ENCODE results near the gene IL3RA.
A peak's percentile ranks its signal among the peaks of the same experiment; 100 is the strongest.
"Not testable (repeated sequence)": the region's sequence is repeated elsewhere in the genome, so short reads cannot be mapped to it uniquely, and the experiment has no call there.

IL3RA gene

DNA sequence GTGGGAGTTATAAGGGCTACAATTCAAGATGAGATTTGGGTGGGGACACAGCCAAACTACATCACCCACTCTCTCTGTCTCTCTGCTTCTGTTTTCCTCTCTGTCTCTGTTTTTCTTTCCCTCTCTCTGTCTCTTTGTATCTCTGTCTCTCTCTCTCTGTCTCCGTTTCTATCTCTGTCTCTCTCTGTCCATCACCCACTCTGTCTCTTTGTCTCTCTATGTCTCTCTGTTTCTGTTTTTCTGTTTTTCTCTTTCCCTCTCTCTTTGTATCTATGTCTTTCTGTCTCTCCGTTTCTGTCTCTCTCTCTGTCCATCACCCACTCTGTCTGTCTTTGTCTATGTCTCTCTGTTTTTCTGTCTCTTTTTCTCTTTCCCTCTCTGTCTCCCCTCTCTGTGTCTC, 25.3 kb downstream of the IL3RA start:
- Histone ChIP-seq H3K4ac (ENCODE audit: low read length) (no peak overlapping the region), H2AK5ac (ENCODE audit: low read depth, low read length) (no peak overlapping the region), H3K9ac (ENCODE audit: low read depth, low read length, poor library complexity) (no peak overlapping the region), H3K4me1 (ENCODE audit: control insufficient read depth in 2 of 2, insufficient read depth in 1 of 2, low read depth in 1 of 2, low read length in 2 of 2) (no peaks in the 10 kb centered on the region), H3K4me2 (ENCODE audit: insufficient read depth, low read length, poor library complexity, severe bottlenecking) (no peak overlapping the region), H4K91ac (ENCODE audit: low read depth, low read length, poor library complexity) (no peak overlapping the region), H4K8ac (ENCODE audit: low read depth, low read length) (no peak overlapping the region), H3K36me3 (replicated peaks in 1 of 2; ENCODE audit: control insufficient read depth in 2 of 2, insufficient read depth in 2 of 2, low read length in 2 of 2) (peaks cover 6 to 8% of the 10 kb centered on the region in 2 donors), H3K14ac (ENCODE audit: low read length) (no peak overlapping the region), H3K9me3 (replicated peaks in 1 of 2; ENCODE audit: control insufficient read depth in 2 of 2, insufficient read depth in 1 of 2, low read depth in 1 of 2, low read length in 2 of 2) (peaks cover 3% of the 10 kb centered on the region in 2 donors), H3K79me1 (ENCODE audit: low read depth, low read length) (no peaks in the 10 kb centered on the region), H2BK15ac (ENCODE audit: low read length) (no peak overlapping the region), H2BK120ac (ENCODE audit: low read depth, low read length) (no peak overlapping the region), H2BK12ac (ENCODE audit: low read length) (no peak overlapping the region), H3K23ac (ENCODE audit: low read depth, low read length, poor library complexity) (no peak overlapping the region), H2AFZ (ENCODE audit: low read length) (no peak overlapping the region), H3K4me3 (ENCODE audit: low read length in 2 of 2) (no peak overlapping the region), H3K27me3 (ENCODE audit: control insufficient read depth in 3 of 3, insufficient read depth in 3 of 3, low read depth in 1 of 3, low read length in 3 of 3) (no peaks in the 10 kb centered on the region), H3K27ac (replicated peaks; ENCODE audit: low read length) (no peak overlapping the region), H2BK5ac (ENCODE audit: low read length) (no peak overlapping the region), H3K18ac (ENCODE audit: low read length) (no peak overlapping the region)
- WGBS, 2 donors (ENCODE audit: extremely low coverage in 2 of 2, insufficient read length in 2 of 2, insufficient replicate concordance in 1 of 2): no CpG with 5 or more reads among the region's 2 CpGs
- DNase-seq (ENCODE audit: low spot score): no peak

DNA sequence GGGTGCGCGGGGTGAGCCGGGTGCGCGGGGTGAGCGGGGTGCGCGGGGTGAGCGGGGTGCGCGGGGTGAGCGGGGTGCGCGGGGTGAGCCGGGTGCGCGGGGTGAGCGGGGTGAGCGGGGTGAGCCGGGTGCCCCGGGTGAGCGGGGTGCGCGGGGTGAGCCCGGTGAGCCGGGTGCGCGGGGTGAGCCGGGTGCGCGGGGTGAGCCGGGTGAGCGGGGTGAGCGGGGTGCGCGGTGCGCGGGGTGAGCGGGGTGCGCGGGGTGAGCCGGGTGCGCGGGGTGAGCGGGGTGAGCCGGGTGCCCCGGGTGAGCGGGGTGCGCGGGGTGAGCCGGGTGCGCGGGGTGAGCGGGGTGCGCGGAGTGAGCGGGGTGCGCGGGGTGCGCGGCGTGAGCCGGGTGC, 29.8 kb downstream of the IL3RA start:
- H3K9ac ChIP-seq (ENCODE audit: low read depth, low read length, poor library complexity); H3K27ac ChIP-seq (replicated peaks; ENCODE audit: low read length); H2BK12ac ChIP-seq (ENCODE audit: low read length); H3K4me3 ChIP-seq (ENCODE audit: low read length in 2 of 2); H2BK5ac ChIP-seq (ENCODE audit: low read length); H4K8ac ChIP-seq (ENCODE audit: low read depth, low read length); H3K4ac ChIP-seq (ENCODE audit: low read length); H3K23ac ChIP-seq (ENCODE audit: low read depth, low read length, poor library complexity); H3K4me2 ChIP-seq (ENCODE audit: insufficient read depth, low read length, poor library complexity, severe bottlenecking); H3K79me1 ChIP-seq (ENCODE audit: low read depth, low read length); H2BK15ac ChIP-seq (ENCODE audit: low read length); DNase-seq (ENCODE audit: low spot score); H3K36me3 ChIP-seq (replicated peaks in 1 of 2; ENCODE audit: control insufficient read depth in 2 of 2, insufficient read depth in 2 of 2, low read length in 2 of 2); H3K9me3 ChIP-seq (replicated peaks in 1 of 2; ENCODE audit: control insufficient read depth in 2 of 2, insufficient read depth in 1 of 2, low read depth in 1 of 2, low read length in 2 of 2); H2AK5ac ChIP-seq (ENCODE audit: low read depth, low read length); H4K91ac ChIP-seq (ENCODE audit: low read depth, low read length, poor library complexity); H3K18ac ChIP-seq (ENCODE audit: low read length); H2AFZ ChIP-seq (ENCODE audit: low read length); H3K4me1 ChIP-seq (ENCODE audit: control insufficient read depth in 2 of 2, insufficient read depth in 1 of 2, low read depth in 1 of 2, low read length in 2 of 2); H3K14ac ChIP-seq (ENCODE audit: low read length); H2BK120ac ChIP-seq (ENCODE audit: low read depth, low read length); H3K27me3 ChIP-seq (ENCODE audit: control insufficient read depth in 3 of 3, insufficient read depth in 3 of 3, low read depth in 1 of 3, low read length in 3 of 3): not testable (repeated sequence)
- WGBS, 2 donors (ENCODE audit: extremely low coverage in 2 of 2, insufficient read length in 2 of 2, insufficient replicate concordance in 1 of 2): no CpG with 5 or more reads among the region's 63 CpGs

DNA sequence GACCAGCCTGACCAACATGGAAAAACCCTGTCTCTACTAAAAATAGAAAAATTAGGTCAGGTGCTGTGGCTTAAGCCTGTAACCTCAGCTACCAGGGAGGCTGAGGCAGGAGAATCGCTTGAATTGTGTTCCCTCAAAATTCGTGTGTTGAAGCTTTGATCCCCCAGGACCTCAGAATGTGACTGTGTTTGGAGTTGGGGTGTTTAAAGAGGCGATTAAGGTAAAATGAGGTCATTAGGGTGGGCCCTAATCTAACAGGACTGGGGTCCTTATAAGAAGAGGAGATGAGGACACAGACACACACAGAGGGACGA, 31.8 kb downstream of the IL3RA start:
- Histone ChIP-seq H3K27ac (replicated peaks; ENCODE audit: low read length) (no peak overlapping the region), H3K4me3 (ENCODE audit: low read length in 2 of 2) (no peak overlapping the region), H2BK12ac (ENCODE audit: low read length) (no peak overlapping the region), H3K23ac (ENCODE audit: low read depth, low read length, poor library complexity) (no peak overlapping the region), H3K9ac (ENCODE audit: low read depth, low read length, poor library complexity) (no peak overlapping the region), H2BK120ac (ENCODE audit: low read depth, low read length) (no peak overlapping the region), H3K36me3 (replicated peaks in 1 of 2; ENCODE audit: control insufficient read depth in 2 of 2, insufficient read depth in 2 of 2, low read length in 2 of 2) (no peaks in the 10 kb centered on the region), H3K4me1 (ENCODE audit: control insufficient read depth in 2 of 2, insufficient read depth in 1 of 2, low read depth in 1 of 2, low read length in 2 of 2) (no peaks in the 10 kb centered on the region), H3K18ac (ENCODE audit: low read length) (no peak overlapping the region), H3K4ac (ENCODE audit: low read length) (no peak overlapping the region), H4K91ac (ENCODE audit: low read depth, low read length, poor library complexity) (no peak overlapping the region), H3K14ac (ENCODE audit: low read length) (no peak overlapping the region), H4K8ac (ENCODE audit: low read depth, low read length) (no peak overlapping the region), H3K4me2 (ENCODE audit: insufficient read depth, low read length, poor library complexity, severe bottlenecking) (no peak overlapping the region), H2BK15ac (ENCODE audit: low read length) (no peak overlapping the region), H3K79me1 (ENCODE audit: low read depth, low read length) (no peaks in the 10 kb centered on the region), H3K27me3 (ENCODE audit: control insufficient read depth in 3 of 3, insufficient read depth in 3 of 3, low read depth in 1 of 3, low read length in 3 of 3) (no peaks in the 10 kb centered on the region), H3K9me3 (replicated peaks in 1 of 2; ENCODE audit: control insufficient read depth in 2 of 2, insufficient read depth in 1 of 2, low read depth in 1 of 2, low read length in 2 of 2) (no peaks in the 10 kb centered on the region), H2AK5ac (ENCODE audit: low read depth, low read length) (no peak overlapping the region), H2AFZ (ENCODE audit: low read length) (no peak overlapping the region), H2BK5ac (ENCODE audit: low read length) (no peak overlapping the region)
- no peak for DNase-seq (ENCODE audit: low spot score)
- no CpG with 5 or more reads among the region's 4 CpGs for WGBS, 2 donors (ENCODE audit: extremely low coverage in 2 of 2, insufficient read length in 2 of 2, insufficient replicate concordance in 1 of 2)

DNA sequence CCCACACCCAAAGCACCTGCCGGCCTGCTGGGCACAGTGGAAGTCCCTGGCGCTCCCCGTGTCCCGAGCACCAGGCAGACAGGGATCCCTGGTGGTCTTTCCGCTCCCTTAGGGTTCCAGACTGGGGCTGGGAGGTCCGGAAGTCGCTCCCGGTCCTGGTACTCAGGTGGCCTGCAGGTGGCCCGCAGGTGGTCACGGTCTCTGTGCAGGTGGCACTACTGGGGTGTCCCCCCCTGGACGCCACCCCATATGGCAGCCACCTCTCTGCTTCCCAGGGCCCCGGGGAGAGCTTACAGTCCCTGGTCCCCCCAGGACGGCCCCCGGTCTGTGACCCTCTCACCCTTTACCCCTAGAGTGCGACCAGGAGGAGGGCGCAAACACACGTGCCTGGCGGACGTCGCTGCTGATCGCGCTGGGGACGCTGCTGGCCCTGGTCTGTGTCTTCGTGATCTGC, 41.7 kb downstream of the IL3RA start:
- no CpG with 5 or more reads among the region's 24 CpGs for WGBS, 2 donors (ENCODE audit: extremely low coverage in 2 of 2, insufficient read length in 2 of 2, insufficient replicate concordance in 1 of 2)
- no peak for DNase-seq (ENCODE audit: low spot score)

More for the DNA sequence above, 41.7 kb downstream of the IL3RA start:
- Histone ChIP-seq H3K18ac (ENCODE audit: low read length) (peak overlapping the region; percentile 17), H3K4me1 (ENCODE audit: control insufficient read depth in 2 of 2, insufficient read depth in 1 of 2, low read depth in 1 of 2, low read length in 2 of 2) (no peaks in the 10 kb centered on the region), H3K9ac (ENCODE audit: low read depth, low read length, poor library complexity) (no peak overlapping the region), H3K4me3 (ENCODE audit: low read length in 2 of 2) (no peak overlapping the region), H3K14ac (ENCODE audit: low read length) (peak overlapping the region; percentile 38), H3K79me1 (ENCODE audit: low read depth, low read length) (peaks cover 6% of the 10 kb centered on the region), H2AK5ac (ENCODE audit: low read depth, low read length) (peak overlapping the region; percentile 88), H3K36me3 (replicated peaks in 1 of 2; ENCODE audit: control insufficient read depth in 2 of 2, insufficient read depth in 2 of 2, low read length in 2 of 2) (peaks cover 2 to 4% of the 10 kb centered on the region in 2 donors), H3K9me3 (replicated peaks in 1 of 2; ENCODE audit: control insufficient read depth in 2 of 2, insufficient read depth in 1 of 2, low read depth in 1 of 2, low read length in 2 of 2) (no peaks in the 10 kb centered on the region), H4K91ac (ENCODE audit: low read depth, low read length, poor library complexity) (no peak overlapping the region), H3K4me2 (ENCODE audit: insufficient read depth, low read length, poor library complexity, severe bottlenecking) (no peak overlapping the region), H2BK15ac (ENCODE audit: low read length) (peak overlapping the region; percentile 85), H3K4ac (ENCODE audit: low read length) (no peak overlapping the region), H3K27me3 (ENCODE audit: control insufficient read depth in 3 of 3, insufficient read depth in 3 of 3, low read depth in 1 of 3, low read length in 3 of 3) (no peaks in the 10 kb centered on the region), H2BK12ac (ENCODE audit: low read length) (no peak overlapping the region), H2BK120ac (ENCODE audit: low read depth, low read length) (no peak overlapping the region), H3K23ac (ENCODE audit: low read depth, low read length, poor library complexity) (peak overlapping the region; percentile 98), H3K27ac (replicated peaks; ENCODE audit: low read length) (no peak overlapping the region), H2BK5ac (ENCODE audit: low read length) (peak overlapping the region; percentile 53), H2AFZ (ENCODE audit: low read length) (no peak overlapping the region), H4K8ac (ENCODE audit: low read depth, low read length) (peak overlapping the region; percentile 96)

All from neuronal stem cell (in vitro differentiated cells).